Brain microvascular endothelial cell (primary cell): ENCODE data around the gene PKM.

Source experiments
- DNase-seq: peaks from one replicate; pipeline ENCODE4 v3.0.0-alpha.2; 2020
- H3K27ac ChIP-seq: fragments of 250-450 bp; sonication (Bioruptor Pico); 2 replicates; pipeline ENCODE4 v1.5.1; 2020; ENCODE audit warnings: mild to moderate bottlenecking, moderate library complexity
- H3K27me3 ChIP-seq: fragments of 250-450 bp; sonication (Bioruptor Pico); replicated peaks from 2 replicates; pipeline ENCODE4 v1.5.1; 2020; ENCODE audit warnings: mild to moderate bottlenecking
- H3K36me3 ChIP-seq: fragments of 250-450 bp; sonication (Bioruptor Pico); replicated peaks from 2 replicates; pipeline ENCODE4 v1.5.1; 2020; ENCODE audit warnings: mild to moderate bottlenecking
- H3K4me3 ChIP-seq: 2 replicates; pipeline ENCODE4 v1.5.1; 2011; ENCODE audit warnings: low read depth, mild to moderate bottlenecking, control low read depth, low read length, moderate library complexity
- CTCF ChIP-seq: IDR thresholded peaks from 2 replicates; pipeline ENCODE4 v1.5.1; 2011; ENCODE audit warnings: low read depth, mild to moderate bottlenecking, moderate library complexity, low read length, control low read depth, inconsistent platforms; ENCODE audit errors: missing control alignments
- in situ Hi-C: cut with HindIII; loops from 2 replicates; pipeline ENCODE4 v1.10.0; 2017; ENCODE audit warnings: low sequenced_read_pairs, low pct_ligation_motif_present

The PKM gene

GRCh38 chr15:72178976-72179585 is 51.9 kb downstream of the PKM start:
- no peak for DNase-seq
- no peak overlapping the region for H3K27ac ChIP-seq
- in situ Hi-C loops, result no loop called here
- H3K36me3 ChIP-seq, result no peaks in the 10 kb centered on the region
- H3K27me3 ChIP-seq, result peaks cover 7% of the 10 kb centered on the region
- no peak overlapping the region for H3K4me3 ChIP-seq
- TF ChIP-seq CTCF, result no peak

GRCh38 chr15:72176743-72177142 is 54.2 kb downstream of the PKM start:
- Histone ChIP-seq H3K4me3 (no peak overlapping the region), H3K27me3 (peaks cover 4% of the 10 kb centered on the region), H3K36me3 (no peaks in the 10 kb centered on the region), H3K27ac (no peak overlapping the region)
- no peak for TF ChIP-seq CTCF
- DNase-seq, result no peak
- in situ Hi-C loops, result no loop called here

GRCh38 chr15:72176159-72176558 is 54.8 kb downstream of the PKM start:
- Histone ChIP-seq H3K36me3 (no peaks in the 10 kb centered on the region), H3K4me3 (no peak overlapping the region), H3K27ac (no peak overlapping the region), H3K27me3 (peaks cover 4% of the 10 kb centered on the region)
- in situ Hi-C loops, result no loop called here
- no peak for DNase-seq
- TF ChIP-seq CTCF, result no peak

- no peak overlapping the region for H3K27ac ChIP-seq
- in situ Hi-C loops, result no loop called here
- H3K4me3 ChIP-seq, result no peak overlapping the region
- no peak for TF ChIP-seq CTCF
- peaks cover 4% of the 10 kb centered on the region for H3K27me3 ChIP-seq
- no peaks in the 10 kb centered on the region for H3K36me3 ChIP-seq
- DNase-seq, result no peak
These were observed 55.6 kb downstream of the PKM start for GRCh38 chr15:72175186-72176044.

GRCh38 chr15:72174551-72175165 is 56.3 kb downstream of the PKM start:
- H3K4me3 ChIP-seq, result no peak overlapping the region
- TF ChIP-seq CTCF, result no peak
- in situ Hi-C loops, result no loop called here
- H3K36me3 ChIP-seq, result no peaks in the 10 kb centered on the region
- H3K27ac ChIP-seq, result no peak overlapping the region
- no peak for DNase-seq
- H3K27me3 ChIP-seq, result peaks cover 4% of the 10 kb centered on the region
